Upper lobe of left lung (tissue), 4 donors: ENCODE measurements around the gene ZDHHC14.

Experiments
- CTCF ChIP-seq, 6 experiments: fragments of 450-650 bp in 4 of 6; fragments of 200-600 bp in 2 of 6; sonication (generic) in 2 of 6; IDR thresholded peaks; one replicate each; pipeline ENCODE4 v1.5.1; 2016 to 2019; ENCODE audit warnings: antibody characterized with exemption in 6 of 6
- POLR2A ChIP-seq, 4 donors: fragments of 450-650 bp; IDR thresholded peaks; one replicate each; pipeline ENCODE4 v1.5.1; 2016 to 2017; ENCODE audit warnings: antibody characterized with exemption in 4 of 4, mild to moderate bottlenecking in 2 of 4
- POLR2AphosphoS5 ChIP-seq, 2 donors: sonication (generic); formaldehyde crosslinking; IDR thresholded peaks; one replicate each; pipeline ENCODE4 v1.5.1; 2017; ENCODE audit warnings: antibody characterized with exemption in 2 of 2

- no peak for TF ChIP-seq POLR2A (IDR thresholded peaks at IDR 0.05)
- TF ChIP-seq POLR2AphosphoS5 (IDR thresholded peaks at IDR 0.05): no peak
- TF ChIP-seq CTCF (IDR thresholded peaks at IDR 0.05): no peak
Observed at GRCh38 chr6:157453978-157454377, 73.0 kb downstream of the ZDHHC14 start.
